Lower leg skin (tissue), 4 donors: ENCODE results near the gene DDX11. TPM values are rescaled to one million over a fixed set of nuclear protein-coding genes. Genes with fewer than 3 reads are reported as not detected.
"Not testable (repeated sequence)": the region's sequence is repeated elsewhere in the genome, so short reads cannot be mapped to it uniquely, and the experiment has no call there.

Experiments used
- DNase-seq, 2 donors: peaks; one replicate each; pipeline ENCODE4 v3.0.0-alpha.2; 2019; ENCODE audit warnings: low spot score in 2 of 2
- H3K4me3 ChIP-seq: fragments of 200-600 bp; sonication (generic); 2 replicates; pipeline ENCODE4 v1.5.1; 2017; ENCODE audit warnings: mild to moderate bottlenecking, low read depth; ENCODE audit not compliant: poor library complexity, severe bottlenecking
- POLR2A ChIP-seq, 2 donors: fragments of 450-650 bp; IDR thresholded peaks; one replicate each; pipeline ENCODE4 v1.6.1; 2016 to 2017; ENCODE audit warnings: antibody characterized with exemption in 2 of 2, mild to moderate bottlenecking in 1 of 2, moderate library complexity in 1 of 2
- WGBS, 2 donors: methylation state at CpG; one replicate each; pipeline ENCODE4 v1.1.5; 2018; 5-methylcytosine and 5-hydroxymethylcytosine counted together
- intact Hi-C: fragments of 100-400 bp; cut with DNase I; formaldehyde crosslinking; loops from one replicate; pipeline ENCODE4 v1.15.0; 2023; ENCODE audit warnings: low total_unique reads
- total RNA-seq, 4 donors: library from RNA; depleted of rRNA; stranded (reverse); fragments of >200 nt; gene quantifications; one replicate each; pipeline ENCODE4 v1.1.0, GENCODE V29; 2016
- TF ChIP-seq, protein P1 (sequence below), 3 donors: fragments of 450-650 bp; IDR thresholded peaks; one replicate each; pipeline ENCODE4 v1.5.1; 2016; ENCODE audit warnings: antibody characterized with exemption in 3 of 3, mild to moderate bottlenecking in 3 of 3, moderate library complexity in 2 of 3

Gene DDX11
- total RNA-seq, 4 donors from 2014 or later: 23.5 to 26.8 (median 25.7) TPM

DNA sequence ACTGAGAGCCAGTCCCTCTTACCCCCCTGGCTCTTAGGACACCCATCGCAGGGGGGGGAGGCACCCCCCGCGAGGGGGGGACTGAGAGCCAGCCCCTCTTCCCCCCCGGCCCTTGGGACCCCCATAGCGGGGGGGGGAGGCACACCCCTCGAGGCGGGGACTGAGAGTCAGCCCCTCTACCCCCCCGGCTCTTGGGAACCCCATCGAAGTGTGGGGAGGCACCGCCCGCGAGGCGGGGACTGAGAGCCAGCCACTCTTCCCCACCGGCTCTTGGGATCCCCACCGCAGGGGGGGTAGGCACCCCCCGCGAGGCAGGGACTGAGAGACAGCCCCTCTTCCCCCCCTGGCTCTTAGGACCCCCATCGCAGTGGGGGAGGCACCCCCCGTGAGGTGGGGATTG, 48.8 kb downstream of the DDX11 start:
- DNase-seq: no peak
- no peak overlapping the region for H3K4me3 ChIP-seq
- TF ChIP-seq, protein P1, sequence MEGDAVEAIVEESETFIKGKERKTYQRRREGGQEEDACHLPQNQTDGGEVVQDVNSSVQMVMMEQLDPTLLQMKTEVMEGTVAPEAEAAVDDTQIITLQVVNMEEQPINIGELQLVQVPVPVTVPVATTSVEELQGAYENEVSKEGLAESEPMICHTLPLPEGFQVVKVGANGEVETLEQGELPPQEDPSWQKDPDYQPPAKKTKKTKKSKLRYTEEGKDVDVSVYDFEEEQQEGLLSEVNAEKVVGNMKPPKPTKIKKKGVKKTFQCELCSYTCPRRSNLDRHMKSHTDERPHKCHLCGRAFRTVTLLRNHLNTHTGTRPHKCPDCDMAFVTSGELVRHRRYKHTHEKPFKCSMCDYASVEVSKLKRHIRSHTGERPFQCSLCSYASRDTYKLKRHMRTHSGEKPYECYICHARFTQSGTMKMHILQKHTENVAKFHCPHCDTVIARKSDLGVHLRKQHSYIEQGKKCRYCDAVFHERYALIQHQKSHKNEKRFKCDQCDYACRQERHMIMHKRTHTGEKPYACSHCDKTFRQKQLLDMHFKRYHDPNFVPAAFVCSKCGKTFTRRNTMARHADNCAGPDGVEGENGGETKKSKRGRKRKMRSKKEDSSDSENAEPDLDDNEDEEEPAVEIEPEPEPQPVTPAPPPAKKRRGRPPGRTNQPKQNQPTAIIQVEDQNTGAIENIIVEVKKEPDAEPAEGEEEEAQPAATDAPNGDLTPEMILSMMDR (IDR thresholded peaks at IDR 0.05): no peak
- TF ChIP-seq POLR2A (IDR thresholded peaks at IDR 0.05): no peak
- WGBS, 2 donors: 74% methylated on average over 10 of the region's 19 CpGs; no CpG with 5 or more reads in 1 of the 2 donors
- intact Hi-C loops: no loop called here

DNA sequence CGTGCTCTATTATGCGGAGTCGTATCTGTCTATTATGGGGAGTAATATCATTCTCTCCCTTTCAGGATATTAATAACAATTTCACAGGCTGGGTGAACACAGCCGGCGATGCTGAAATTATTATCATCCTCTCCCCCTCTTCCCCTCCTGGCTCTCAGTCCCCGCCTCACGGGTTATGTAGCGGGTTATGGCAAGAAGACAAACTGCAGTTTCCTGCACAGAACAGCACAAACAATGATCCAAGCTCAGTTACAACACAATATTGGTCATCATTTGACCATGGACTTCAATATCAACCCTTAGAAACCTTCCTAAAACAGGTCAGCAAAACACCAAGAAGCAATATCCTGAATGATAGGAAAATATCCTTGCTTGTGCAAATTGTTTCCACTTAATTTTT, 50.5 kb downstream of the DDX11 start:
- DNase-seq, intact Hi-C loops, H3K4me3 ChIP-seq: not testable (repeated sequence)
- WGBS, 2 donors: 61 to 69% methylated on average over 8 of the region's 8 CpGs

DNA sequence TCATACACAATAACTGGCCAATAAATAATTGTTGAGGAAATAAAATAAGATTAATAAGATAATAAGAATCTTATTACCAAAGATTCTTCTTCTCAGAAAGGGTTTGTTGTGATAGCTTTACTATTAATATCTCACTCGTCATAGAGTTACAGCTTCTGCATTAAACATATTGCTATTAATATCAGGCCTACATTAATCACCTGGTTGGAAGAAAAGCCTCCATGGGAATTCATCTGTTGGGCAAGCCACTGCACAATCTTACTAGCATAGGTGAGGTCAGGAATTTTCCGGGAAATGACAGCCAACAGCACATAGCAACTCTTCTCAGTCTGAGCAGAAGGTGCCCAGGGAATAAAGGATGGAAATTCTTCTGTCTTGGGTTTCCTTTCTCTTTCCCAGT, 51.5 kb downstream of the DDX11 start:
- intact Hi-C loops, H3K4me3 ChIP-seq, DNase-seq: not testable (repeated sequence)
- WGBS, 2 donors: 48 to 65% methylated on average over 2 of the region's 2 CpGs

DNA sequence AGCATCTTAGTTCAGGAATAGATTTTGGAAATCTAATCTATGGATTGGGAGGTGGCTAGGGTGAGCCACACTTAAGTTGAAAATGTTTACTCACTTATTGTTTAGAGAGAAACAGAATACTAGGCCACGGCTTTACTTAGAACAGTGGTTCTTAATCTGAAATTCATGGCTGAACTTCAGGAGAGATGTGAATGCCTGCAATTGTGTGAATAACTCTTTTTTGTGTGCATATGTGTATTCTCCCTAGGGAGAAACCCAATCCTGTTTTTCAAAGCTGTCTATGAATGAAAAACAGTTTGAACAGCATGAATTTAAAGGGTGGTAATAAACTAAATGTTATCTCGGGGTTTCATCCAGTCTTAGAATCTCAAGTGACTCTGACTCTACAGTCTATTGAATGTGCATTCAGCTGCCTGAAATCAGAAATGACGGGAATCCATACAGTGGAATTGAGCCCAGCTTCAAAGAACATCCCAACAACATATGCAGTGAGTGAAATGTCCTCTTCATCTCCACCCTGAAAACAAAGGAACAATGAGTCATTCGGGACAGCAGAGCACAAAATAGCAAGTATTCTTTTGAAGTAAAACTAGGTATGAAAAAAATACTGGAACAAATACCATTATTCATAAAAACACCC, 53.7 kb downstream of the DDX11 start:
- intact Hi-C loops, H3K4me3 ChIP-seq, DNase-seq: not testable (repeated sequence)
- WGBS, 2 donors: 31 to 72% methylated on average over 2 of the region's 4 CpGs

DNA sequence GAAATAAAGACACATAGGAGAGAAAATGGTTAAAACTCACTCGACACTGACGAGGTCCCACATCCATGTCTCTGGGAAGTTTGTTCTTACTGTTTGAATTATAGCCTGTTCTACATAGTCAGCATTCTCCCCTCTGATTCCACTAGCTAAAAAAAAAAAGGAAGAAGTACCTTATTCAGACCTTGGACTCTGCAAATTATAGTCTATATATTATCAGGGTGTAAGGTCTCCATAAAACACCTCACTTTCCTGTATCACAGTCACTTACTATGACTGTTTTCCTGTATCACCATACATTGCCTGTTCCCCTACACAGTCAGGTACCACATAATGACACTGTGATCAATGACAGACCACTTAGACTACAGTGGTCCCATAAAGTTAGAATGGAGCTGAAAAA, 62.9 kb downstream of the DDX11 start:
- H3K4me3 ChIP-seq, DNase-seq, intact Hi-C loops: not testable (repeated sequence)
- WGBS, 2 donors: 54 to 66% methylated on average over 2 of the region's 2 CpGs

DNA sequence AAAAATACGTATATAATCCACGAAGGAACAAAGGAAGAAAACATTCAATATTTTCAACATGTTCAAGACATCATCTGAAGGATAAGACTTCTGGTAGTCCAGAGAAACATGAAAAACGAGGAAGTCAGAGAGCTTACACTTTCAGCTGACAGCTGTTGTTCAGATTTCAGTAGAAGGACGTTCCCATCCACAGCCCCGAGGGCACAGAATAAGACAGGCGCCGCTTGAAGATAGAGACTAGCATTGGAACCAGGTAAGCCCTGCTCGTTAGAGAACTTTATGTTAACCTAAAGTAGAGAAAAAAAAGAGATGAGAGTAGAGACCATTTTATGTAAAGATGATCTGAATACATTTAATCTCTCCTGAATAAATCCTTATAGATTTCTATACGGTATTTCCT, 71.1 kb downstream of the DDX11 start:
- DNase-seq, intact Hi-C loops, H3K4me3 ChIP-seq: not testable (repeated sequence)
- 20 to 22% methylated on average over 9 of the region's 9 CpGs for WGBS, 2 donors

DNA sequence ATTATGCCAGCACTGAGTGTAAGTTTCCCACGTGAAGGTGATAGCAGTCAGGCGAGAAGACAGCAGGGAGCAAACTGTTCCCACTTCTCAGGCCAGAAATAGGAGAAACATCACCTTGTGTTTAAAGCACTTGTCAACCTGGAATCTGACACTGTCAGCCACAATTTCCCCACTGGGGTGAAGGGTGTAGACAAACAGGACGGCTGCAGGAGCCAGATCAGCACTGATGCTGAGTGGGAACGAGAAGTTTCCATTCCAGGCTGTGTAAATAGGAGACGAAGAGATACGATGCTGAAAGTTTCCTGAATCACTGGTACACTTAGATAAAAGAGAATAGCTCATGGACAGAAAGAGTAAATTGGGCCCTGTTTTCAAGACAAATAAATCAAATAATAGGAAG, 71.6 kb downstream of the DDX11 start:
- intact Hi-C loops, H3K4me3 ChIP-seq, DNase-seq: not testable (repeated sequence)
- 43 to 53% methylated on average over 5 to 6 of the region's 6 CpGs for WGBS, 2 donors

DNA sequence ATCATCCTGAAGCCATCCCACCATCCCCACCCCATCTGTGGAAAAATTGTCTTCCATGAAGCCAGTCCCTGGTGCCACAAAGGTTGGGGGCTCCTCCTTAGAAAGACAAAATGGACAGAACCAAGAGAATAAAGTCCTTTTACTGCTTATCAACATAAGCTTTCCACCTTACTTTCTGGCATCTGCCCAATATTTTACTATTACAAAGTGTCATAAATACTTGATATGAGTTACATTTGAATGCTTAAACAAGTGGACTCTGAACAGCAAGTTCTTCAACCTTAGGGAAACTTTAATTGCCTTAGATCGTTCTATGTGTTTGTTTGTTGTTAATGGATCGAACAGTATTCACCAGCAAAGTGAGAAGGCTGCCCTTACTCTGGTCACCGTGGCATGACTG, 73.8 kb downstream of the DDX11 start:
- DNase-seq, H3K4me3 ChIP-seq: not testable (repeated sequence)

DNA sequence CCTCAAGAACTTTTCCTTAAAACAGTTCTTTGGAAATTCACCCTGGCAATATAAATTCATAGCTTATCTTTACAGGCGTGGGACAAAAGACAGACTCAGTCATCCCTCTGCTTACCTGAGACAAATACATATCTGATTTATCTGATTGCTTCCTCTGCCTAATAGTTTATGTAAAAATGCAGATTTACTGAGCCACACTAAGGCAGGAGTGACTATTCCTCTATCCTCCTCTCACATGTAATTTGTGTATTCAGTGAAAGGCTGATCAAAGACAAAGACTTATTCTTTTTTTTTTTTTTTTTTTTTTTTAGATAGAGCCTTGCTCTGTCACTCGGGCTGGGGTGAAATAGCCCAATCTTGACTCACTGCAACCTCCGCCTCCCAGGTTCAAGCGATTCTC, 77.1 kb downstream of the DDX11 start:
- intact Hi-C loops, H3K4me3 ChIP-seq, DNase-seq: not testable (repeated sequence)
- WGBS, 2 donors: 84 to 87% methylated on average over 4 of the region's 4 CpGs

More for the DNA sequence above, 73.8 kb downstream of the DDX11 start:
- WGBS, 2 donors: 77 to 80% methylated on average over 3 of the region's 3 CpGs
- intact Hi-C loops: not testable (repeated sequence)

Other genes starting within 250 kb of the DDX11 start
- 1 to 10 TPM; 1.3 to 5.4 (median 2.2) TPM for gene TSPAN11, start 147.1 kb upstream of the DDX11 start, total RNA-seq